Measurements from ENCODE around the gene TXNL4B. TPM values are rescaled to one million over a fixed set of nuclear protein-coding genes. Genes with fewer than 3 reads are reported as not detected.
"Not testable (repeated sequence)": the region's sequence is repeated elsewhere in the genome, so short reads cannot be mapped to it uniquely, and the experiment has no call there.

TXNL4B gene
- polyA plus RNA-seq, 3 donors = 6.4 to 10.9 (median 7.0) TPM

DNA sequence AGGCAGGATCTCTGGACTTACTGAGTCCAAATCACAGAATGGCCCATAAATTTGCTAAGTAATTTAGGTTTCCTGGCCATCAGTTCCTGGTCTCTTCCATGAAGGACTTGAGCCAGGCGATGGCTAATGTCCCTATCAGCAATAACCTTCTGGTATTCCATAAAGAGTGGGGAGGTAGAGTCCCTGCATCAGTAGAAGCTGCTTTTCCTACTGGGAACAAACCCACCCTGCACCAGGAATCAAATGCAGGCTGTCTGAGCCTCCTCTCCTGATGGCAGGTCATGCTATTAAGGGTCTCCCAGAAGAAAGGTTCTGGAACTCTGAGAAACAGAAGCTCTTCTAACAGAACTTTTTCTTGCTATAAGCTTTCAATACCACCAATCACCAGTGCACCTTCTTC is 31.9 kb downstream of the TXNL4B start:
- Histone ChIP-seq H4K20me1 (ENCODE audit: insufficient read depth, low read length) (no peaks in the 10 kb centered on the region), H2AFZ (ENCODE audit: insufficient read depth, low read depth, low read length, poor library complexity, severe bottlenecking) (no peak overlapping the region), H3K4me1 (ENCODE audit: control insufficient read depth in 1 of 2, insufficient read depth in 2 of 2, low read length in 2 of 2) (no peaks in the 10 kb centered on the region), H3K9ac (ENCODE audit: insufficient read depth, low read length, poor library complexity, severe bottlenecking) (no peak overlapping the region), H3K79me2 (ENCODE audit: insufficient read depth, low read length) (no peaks in the 10 kb centered on the region), H3K27me3 (ENCODE audit: control insufficient read depth in 2 of 2, insufficient read depth in 2 of 2, low read length in 2 of 2) (no peaks in the 10 kb centered on the region), H3K27ac (ENCODE audit: low read depth in 1 of 2, low read length in 2 of 2) (no peak overlapping the region), H3K36me3 (replicated peaks in 1 of 2; ENCODE audit: control insufficient read depth in 1 of 2, insufficient read depth in 2 of 2, low read length in 2 of 2) (peaks cover 13 to 16% of the 10 kb centered on the region in 2 donors), H3K9me3 (replicated peaks in 1 of 2; ENCODE audit: control insufficient read depth in 1 of 2, insufficient read depth in 1 of 2, low read length in 2 of 2) (no peaks in the 10 kb centered on the region), H3K4me3 (replicated peaks in 1 of 3; ENCODE audit: low read depth in 2 of 3, low read length in 3 of 3) (no peak overlapping the region), H3K4me2 (replicated peaks; ENCODE audit: extremely low read depth, low read length, poor library complexity, severe bottlenecking) (no peak overlapping the region)
- peaks cover 0 to 2% (median 0%) of the 10 kb centered on the region in 7 donors for H3K9me3 Mint-ChIP-seq
- DNase-seq = no peak
- WGBS (ENCODE audit: insufficient coverage) = no CpG with 5 or more reads among the region's 1 CpG
- H3K4me3 Mint-ChIP-seq = no peak overlapping the region
- intact Hi-C loops (cut with micrococcal nuclease) = no loop called here
- H3K4me1 Mint-ChIP-seq = peaks cover 14% of the 10 kb centered on the region
- TF ChIP-seq, protein P1, sequence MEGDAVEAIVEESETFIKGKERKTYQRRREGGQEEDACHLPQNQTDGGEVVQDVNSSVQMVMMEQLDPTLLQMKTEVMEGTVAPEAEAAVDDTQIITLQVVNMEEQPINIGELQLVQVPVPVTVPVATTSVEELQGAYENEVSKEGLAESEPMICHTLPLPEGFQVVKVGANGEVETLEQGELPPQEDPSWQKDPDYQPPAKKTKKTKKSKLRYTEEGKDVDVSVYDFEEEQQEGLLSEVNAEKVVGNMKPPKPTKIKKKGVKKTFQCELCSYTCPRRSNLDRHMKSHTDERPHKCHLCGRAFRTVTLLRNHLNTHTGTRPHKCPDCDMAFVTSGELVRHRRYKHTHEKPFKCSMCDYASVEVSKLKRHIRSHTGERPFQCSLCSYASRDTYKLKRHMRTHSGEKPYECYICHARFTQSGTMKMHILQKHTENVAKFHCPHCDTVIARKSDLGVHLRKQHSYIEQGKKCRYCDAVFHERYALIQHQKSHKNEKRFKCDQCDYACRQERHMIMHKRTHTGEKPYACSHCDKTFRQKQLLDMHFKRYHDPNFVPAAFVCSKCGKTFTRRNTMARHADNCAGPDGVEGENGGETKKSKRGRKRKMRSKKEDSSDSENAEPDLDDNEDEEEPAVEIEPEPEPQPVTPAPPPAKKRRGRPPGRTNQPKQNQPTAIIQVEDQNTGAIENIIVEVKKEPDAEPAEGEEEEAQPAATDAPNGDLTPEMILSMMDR (IDR thresholded peaks at IDR 0.05) = no peak
- peaks cover 20 to 23% of the 10 kb centered on the region in 2 donors for H3K36me3 Mint-ChIP-seq
- H3K27me3 Mint-ChIP-seq (ENCODE audit: low read depth in 3 of 3) = peaks cover 0 to 4% (median 3%) of the 10 kb centered on the region in 3 donors
- peak overlapping the region in 1 of 7 donors; percentile 51 for H3K27ac Mint-ChIP-seq

DNA sequence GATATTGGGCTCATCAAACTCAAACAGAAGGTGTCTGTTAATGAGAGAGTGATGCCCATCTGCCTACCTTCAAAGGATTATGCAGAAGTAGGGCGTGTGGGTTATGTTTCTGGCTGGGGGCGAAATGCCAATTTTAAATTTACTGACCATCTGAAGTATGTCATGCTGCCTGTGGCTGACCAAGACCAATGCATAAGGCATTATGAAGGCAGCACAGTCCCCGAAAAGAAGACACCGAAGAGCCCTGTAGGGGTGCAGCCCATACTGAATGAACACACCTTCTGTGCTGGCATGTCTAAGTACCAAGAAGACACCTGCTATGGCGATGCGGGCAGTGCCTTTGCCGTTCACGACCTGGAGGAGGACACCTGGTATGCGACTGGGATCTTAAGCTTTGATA is 33.0 kb downstream of the TXNL4B start:
- Mint-ChIP-seq H3K4me3 (no peak overlapping the region), H3K27me3 (ENCODE audit: low read depth in 3 of 3) (peaks cover 0 to 4% (median 0%) of the 10 kb centered on the region in 3 donors), H3K36me3 (peaks cover 20 to 23% of the 10 kb centered on the region in 2 donors), H3K9me3 (peaks cover 0 to 2% (median 0%) of the 10 kb centered on the region in 7 donors), H3K27ac (peak overlapping the region in 2 of 7 donors; percentile 56 to 77), H3K4me1 (peaks cover 22% of the 10 kb centered on the region)
- H3K4me1 ChIP-seq (ENCODE audit: control insufficient read depth in 1 of 2, insufficient read depth in 2 of 2, low read length in 2 of 2) = peaks cover 6 to 8% of the 10 kb centered on the region in 2 donors
- H4K20me1 ChIP-seq (ENCODE audit: insufficient read depth, low read length) = no peaks in the 10 kb centered on the region
- DNase-seq = no peak
- H3K4me2 ChIP-seq (replicated peaks; ENCODE audit: extremely low read depth, low read length, poor library complexity, severe bottlenecking) = no peak overlapping the region
- H3K27ac ChIP-seq (ENCODE audit: low read depth in 1 of 2, low read length in 2 of 2) = no peak overlapping the region
- H3K9ac ChIP-seq (ENCODE audit: insufficient read depth, low read length, poor library complexity, severe bottlenecking) = no peak overlapping the region
- H3K79me2 ChIP-seq (ENCODE audit: insufficient read depth, low read length) = no peaks in the 10 kb centered on the region
- H3K36me3 ChIP-seq (replicated peaks in 1 of 2; ENCODE audit: control insufficient read depth in 1 of 2, insufficient read depth in 2 of 2, low read length in 2 of 2) = peaks cover 13 to 16% of the 10 kb centered on the region in 2 donors
- intact Hi-C loops (cut with micrococcal nuclease) = no loop called here
- no peaks in the 10 kb centered on the region for H3K27me3 ChIP-seq (ENCODE audit: control insufficient read depth in 2 of 2, insufficient read depth in 2 of 2, low read length in 2 of 2)
- H3K9me3 ChIP-seq (replicated peaks in 1 of 2; ENCODE audit: control insufficient read depth in 1 of 2, insufficient read depth in 1 of 2, low read length in 2 of 2) = no peaks in the 10 kb centered on the region
- TF ChIP-seq, protein P1 (IDR thresholded peaks at IDR 0.05) = no peak
- H3K4me3 ChIP-seq (replicated peaks in 1 of 3; ENCODE audit: low read depth in 2 of 3, low read length in 3 of 3) = no peak overlapping the region
- 97% methylated on average over 9 of the region's 9 CpGs for WGBS (ENCODE audit: insufficient coverage)
- no peak overlapping the region for H2AFZ ChIP-seq (ENCODE audit: insufficient read depth, low read depth, low read length, poor library complexity, severe bottlenecking)

- WGBS (ENCODE audit: insufficient coverage) = 80% methylated on average over 2 of the region's 7 CpGs
- intact Hi-C loops (cut with micrococcal nuclease) = not testable (repeated sequence)
Observed at GRCh38 chr16:72059060-72059459, 34.4 kb downstream of the TXNL4B start.

More at GRCh38 chr16:72059060-72059459, 34.4 kb downstream of the TXNL4B start:
- not testable (repeated sequence) for H3K79me2 ChIP-seq (ENCODE audit: insufficient read depth, low read length); H2AFZ ChIP-seq (ENCODE audit: insufficient read depth, low read depth, low read length, poor library complexity, severe bottlenecking); H3K4me3 Mint-ChIP-seq; DNase-seq; H3K9ac ChIP-seq (ENCODE audit: insufficient read depth, low read length, poor library complexity, severe bottlenecking); H3K27me3 Mint-ChIP-seq (ENCODE audit: low read depth in 3 of 3); H3K9me3 ChIP-seq (replicated peaks in 1 of 2; ENCODE audit: control insufficient read depth in 1 of 2, insufficient read depth in 1 of 2, low read length in 2 of 2); H3K4me3 ChIP-seq (replicated peaks in 1 of 3; ENCODE audit: low read depth in 2 of 3, low read length in 3 of 3); H3K4me2 ChIP-seq (replicated peaks; ENCODE audit: extremely low read depth, low read length, poor library complexity, severe bottlenecking); H4K20me1 ChIP-seq (ENCODE audit: insufficient read depth, low read length); H3K27ac ChIP-seq (ENCODE audit: low read depth in 1 of 2, low read length in 2 of 2); H3K9me3 Mint-ChIP-seq; H3K27me3 ChIP-seq (ENCODE audit: control insufficient read depth in 2 of 2, insufficient read depth in 2 of 2, low read length in 2 of 2)
- Mint-ChIP-seq H3K27ac (peak overlapping the region in 1 of 7 donors; percentile 10), H3K36me3 (peaks cover 19 to 20% of the 10 kb centered on the region in 2 donors), H3K4me1 (peaks cover 36% of the 10 kb centered on the region)
- H3K36me3 ChIP-seq (replicated peaks in 1 of 2; ENCODE audit: control insufficient read depth in 1 of 2, insufficient read depth in 2 of 2, low read length in 2 of 2) = peaks cover 9 to 13% of the 10 kb centered on the region in 2 donors
- peaks cover 20 to 22% of the 10 kb centered on the region in 2 donors for H3K4me1 ChIP-seq (ENCODE audit: control insufficient read depth in 1 of 2, insufficient read depth in 2 of 2, low read length in 2 of 2)

Measured in CD14-positive monocyte (primary cell).